ENCODE results near the gene ALAS1.
A peak's percentile ranks its signal among the peaks of the same experiment; 100 is the strongest.

Gene ALAS1

DNA sequence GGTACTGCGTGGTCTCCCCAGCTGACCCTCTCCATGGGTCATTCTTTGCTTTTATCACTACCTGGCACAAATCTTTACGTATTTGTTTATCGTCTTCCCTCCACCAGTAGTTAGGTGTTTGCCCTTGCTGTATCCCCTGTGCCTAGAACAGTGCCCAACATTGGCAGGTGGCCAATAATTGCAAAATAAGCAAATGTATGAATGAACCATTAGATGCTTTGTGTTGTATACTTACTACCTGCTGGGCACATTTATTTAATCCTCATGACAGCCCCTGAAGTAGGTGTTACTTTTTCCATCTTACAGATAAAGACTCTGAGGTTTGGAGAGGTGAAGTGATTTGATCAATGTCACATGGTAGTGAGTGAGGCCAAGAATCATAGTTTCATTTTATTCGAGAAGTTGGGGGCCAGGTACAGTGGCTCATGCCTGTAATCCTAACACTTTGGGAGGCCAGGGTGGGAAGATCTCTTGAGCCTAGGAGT is 43.0 kb downstream of the ALAS1 start:
- H3K9me3 ChIP-seq (ENCODE audit: insufficient read depth, low read length) = 0 out of 2 replicates have a peak, but pooled peaks cover 4% of the 10 kb centered on the region
- H3K9ac ChIP-seq (ENCODE audit: low read length) = no peak overlapping the region
- H2AFZ ChIP-seq (ENCODE audit: low read depth, low read length) = no peak overlapping the region
- peaks cover 48% of the 10 kb centered on the region for H3K4me1 ChIP-seq (ENCODE audit: low read length)
- H3K4me3 ChIP-seq (ENCODE audit: low read length) = no peak overlapping the region; the same call in 1 of the 2 replicates
- peaks cover 7% of the 10 kb centered on the region for H3K36me3 ChIP-seq (replicated peaks; ENCODE audit: low read depth, low read length)
- H3K27me3 ChIP-seq (ENCODE audit: low read depth, low read length) = no peaks in the 10 kb centered on the region
- peak overlapping the region; percentile 57 for H3K27ac ChIP-seq (ENCODE audit: low read length)
- peaks cover 24% of the 10 kb centered on the region for H3K79me2 ChIP-seq (ENCODE audit: low read length)
- peak overlapping the region; percentile 77 for H3K4me2 ChIP-seq (ENCODE audit: low read length)
- TF ChIP-seq, protein P1, sequence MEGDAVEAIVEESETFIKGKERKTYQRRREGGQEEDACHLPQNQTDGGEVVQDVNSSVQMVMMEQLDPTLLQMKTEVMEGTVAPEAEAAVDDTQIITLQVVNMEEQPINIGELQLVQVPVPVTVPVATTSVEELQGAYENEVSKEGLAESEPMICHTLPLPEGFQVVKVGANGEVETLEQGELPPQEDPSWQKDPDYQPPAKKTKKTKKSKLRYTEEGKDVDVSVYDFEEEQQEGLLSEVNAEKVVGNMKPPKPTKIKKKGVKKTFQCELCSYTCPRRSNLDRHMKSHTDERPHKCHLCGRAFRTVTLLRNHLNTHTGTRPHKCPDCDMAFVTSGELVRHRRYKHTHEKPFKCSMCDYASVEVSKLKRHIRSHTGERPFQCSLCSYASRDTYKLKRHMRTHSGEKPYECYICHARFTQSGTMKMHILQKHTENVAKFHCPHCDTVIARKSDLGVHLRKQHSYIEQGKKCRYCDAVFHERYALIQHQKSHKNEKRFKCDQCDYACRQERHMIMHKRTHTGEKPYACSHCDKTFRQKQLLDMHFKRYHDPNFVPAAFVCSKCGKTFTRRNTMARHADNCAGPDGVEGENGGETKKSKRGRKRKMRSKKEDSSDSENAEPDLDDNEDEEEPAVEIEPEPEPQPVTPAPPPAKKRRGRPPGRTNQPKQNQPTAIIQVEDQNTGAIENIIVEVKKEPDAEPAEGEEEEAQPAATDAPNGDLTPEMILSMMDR (IDR thresholded peaks at IDR 0.05; ENCODE audit: low read depth, low read length) = no peak
- TF ChIP-seq EZH2phosphoT487 (IDR thresholded peaks at IDR 0.05; ENCODE audit: low read depth) = no peak
- H4K20me1 ChIP-seq (ENCODE audit: insufficient read depth, low read length) = no peaks in the 10 kb centered on the region

DNA sequence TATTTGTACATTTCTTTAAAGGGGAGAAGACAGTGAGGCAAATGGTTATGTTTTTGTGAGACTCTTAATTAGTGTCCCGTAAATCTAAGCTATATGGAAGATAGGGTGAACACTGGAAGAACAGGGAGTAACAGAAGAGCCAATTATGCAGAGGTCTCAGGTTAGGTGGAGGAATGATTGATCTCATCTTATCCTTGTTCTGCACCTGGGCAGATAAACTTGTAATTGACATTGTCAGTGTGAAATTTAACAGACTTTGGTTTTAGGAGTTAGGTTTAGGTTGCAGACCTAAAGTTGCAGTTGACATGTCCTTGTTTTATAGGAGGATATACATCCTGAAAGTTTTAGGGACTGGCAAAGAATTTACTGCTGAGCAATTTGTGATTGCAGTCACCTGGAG is 44.1 kb downstream of the ALAS1 start:
- Histone ChIP-seq H3K4me2 (ENCODE audit: low read length) (no peak overlapping the region), H3K36me3 (replicated peaks; ENCODE audit: low read depth, low read length) (peaks cover 7% of the 10 kb centered on the region), H3K9me3 (ENCODE audit: insufficient read depth, low read length) (0 out of 2 replicates have a peak, but pooled peaks cover 4% of the 10 kb centered on the region), H3K4me1 (ENCODE audit: low read length) (peaks cover 59% of the 10 kb centered on the region), H3K27me3 (ENCODE audit: low read depth, low read length) (no peaks in the 10 kb centered on the region), H3K4me3 (ENCODE audit: low read length) (no peak overlapping the region), H3K27ac (ENCODE audit: low read length) (no peak overlapping the region), H2AFZ (ENCODE audit: low read depth, low read length) (no peak overlapping the region), H3K79me2 (ENCODE audit: low read length) (peaks cover 24% of the 10 kb centered on the region), H3K9ac (ENCODE audit: low read length) (no peak overlapping the region), H4K20me1 (ENCODE audit: insufficient read depth, low read length) (no peaks in the 10 kb centered on the region)
- TF ChIP-seq EZH2phosphoT487 (IDR thresholded peaks at IDR 0.05; ENCODE audit: low read depth) = no peak
- TF ChIP-seq, protein P1 (IDR thresholded peaks at IDR 0.05; ENCODE audit: low read depth, low read length) = no peak

DNA sequence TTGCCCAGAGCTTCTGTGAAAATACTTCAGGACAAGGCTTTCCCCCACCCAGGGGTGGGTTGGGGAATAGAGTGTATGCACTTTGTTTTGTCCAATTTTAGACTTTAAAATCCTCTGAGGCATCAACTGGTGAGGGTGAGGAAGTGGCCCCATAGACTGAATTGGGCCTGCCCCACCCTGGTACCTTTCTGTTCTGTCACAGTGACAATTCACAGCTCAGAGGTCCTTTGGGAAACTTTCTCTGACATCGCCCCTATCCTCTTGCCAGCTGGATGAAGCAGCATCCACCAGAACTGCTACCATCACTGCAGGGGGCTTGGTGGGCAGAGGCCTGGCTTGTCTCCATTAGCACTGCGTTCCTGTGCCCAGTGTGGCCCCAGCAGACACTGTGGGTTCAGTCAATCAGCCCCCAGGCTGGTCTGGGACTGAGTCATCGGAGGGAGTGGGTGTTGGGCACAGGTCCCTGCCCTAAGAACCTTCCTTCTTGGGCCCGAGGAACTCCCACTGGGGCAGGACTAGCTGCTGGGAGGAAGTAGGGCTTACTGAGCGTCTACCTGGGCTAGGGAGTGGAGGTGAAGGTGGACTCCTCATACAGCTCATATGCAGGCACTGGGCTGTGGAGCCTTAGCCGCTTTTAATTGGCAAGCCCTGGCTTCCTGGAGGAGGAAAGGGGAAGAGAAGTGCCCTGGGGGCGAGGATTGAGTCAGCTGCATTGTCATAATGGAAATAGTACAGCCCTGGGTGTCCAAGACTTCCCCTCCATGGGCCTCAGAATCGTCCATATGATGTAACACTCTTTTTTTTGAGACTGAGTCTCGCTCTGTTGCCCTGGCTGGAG is 46.0 kb downstream of the ALAS1 start:
- H3K4me2 ChIP-seq (ENCODE audit: low read length) = peak overlapping the region; percentile 85
- peak overlapping the region; percentile 68; the same call in 1 of the 2 replicates for H3K9ac ChIP-seq (ENCODE audit: low read length)
- H3K4me3 ChIP-seq (ENCODE audit: low read length) = peak overlapping the region; percentile 79
- 0 out of 2 replicates have a peak, but pooled peaks cover under 1% of the 10 kb centered on the region for H4K20me1 ChIP-seq (ENCODE audit: insufficient read depth, low read length)
- H3K27ac ChIP-seq (ENCODE audit: low read length) = peak overlapping the region; percentile 87
- H3K79me2 ChIP-seq (ENCODE audit: low read length) = peaks cover 12% of the 10 kb centered on the region
- peaks cover 11% of the 10 kb centered on the region for H3K36me3 ChIP-seq (replicated peaks; ENCODE audit: low read depth, low read length)
- H3K27me3 ChIP-seq (ENCODE audit: low read depth, low read length) = no peaks in the 10 kb centered on the region
- H2AFZ ChIP-seq (ENCODE audit: low read depth, low read length) = no peak overlapping the region
- H3K4me1 ChIP-seq (ENCODE audit: low read length) = peaks cover 60% of the 10 kb centered on the region
- TF ChIP-seq EZH2phosphoT487 (IDR thresholded peaks at IDR 0.05; ENCODE audit: low read depth) = no peak
- TF ChIP-seq, protein P1 (IDR thresholded peaks at IDR 0.05; ENCODE audit: low read depth, low read length) = no peak
- 0 out of 2 replicates have a peak, but pooled peaks cover 4% of the 10 kb centered on the region for H3K9me3 ChIP-seq (ENCODE audit: insufficient read depth, low read length)
